PFSK-1 (cell line): Measurements from ENCODE around the gene SLC41A3.

Experiments used
- FOXP2 ChIP-seq: optimal IDR thresholded peaks from 2 replicates; pipeline ENCODE3; 2011; ENCODE audit warnings: borderline replicate concordance, control low read depth, inconsistent platforms; ENCODE audit not compliant: insufficient read depth; ENCODE audit errors: extremely low read length, extremely low read depth
- POLR2AphosphoS5 ChIP-seq: IDR thresholded peaks from 2 replicates; pipeline ENCODE4 v1.6.1; 2012; ENCODE audit warnings: low read depth, mild to moderate bottlenecking, control low read depth, low read length, moderate library complexity
- SIN3A ChIP-seq: IDR thresholded peaks from 2 replicates; pipeline ENCODE4 v1.6.1; 2012; ENCODE audit warnings: mild to moderate bottlenecking, low read length, moderate library complexity, borderline replicate concordance; ENCODE audit not compliant: insufficient read depth
- TAF1 ChIP-seq: IDR thresholded peaks from 2 replicates; pipeline ENCODE4 v1.6.1; 2012; ENCODE audit warnings: low read length, control low read depth, borderline replicate concordance; ENCODE audit not compliant: insufficient read depth

DNA sequence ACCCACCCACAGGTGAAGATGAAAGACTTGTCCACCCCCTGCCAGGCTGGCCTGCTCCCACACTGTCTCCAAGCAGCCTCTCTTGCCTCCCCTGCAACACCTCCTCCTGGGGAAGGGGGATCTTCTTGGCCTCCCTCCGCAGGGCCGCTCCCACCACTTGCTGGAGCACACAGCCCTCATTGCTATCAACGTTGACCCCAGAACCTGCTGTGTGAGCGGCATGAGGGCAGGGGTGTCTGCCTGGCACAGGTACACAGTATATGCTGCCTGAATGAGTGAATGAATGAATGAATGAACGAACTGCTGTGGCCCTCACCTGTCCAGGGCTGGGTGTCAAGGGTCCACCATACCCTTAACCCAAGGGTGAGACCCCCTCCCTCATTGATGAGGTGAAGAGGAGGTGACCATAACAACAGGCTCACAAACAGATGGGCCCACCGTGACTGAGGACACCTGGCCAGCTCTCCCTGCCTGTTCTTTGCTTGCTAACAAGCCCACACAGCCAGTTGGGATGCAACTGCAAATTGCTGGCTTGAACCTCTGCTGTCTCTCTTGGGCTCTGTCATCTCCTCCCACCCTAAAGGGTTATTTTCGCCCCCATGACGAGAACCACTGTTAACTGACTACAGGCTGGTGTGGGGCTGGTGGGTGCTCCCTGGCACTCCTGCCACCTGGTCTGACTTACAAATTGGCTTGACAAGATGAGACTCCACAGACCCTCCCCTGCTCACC, 22.5 kb downstream of the SLC41A3 start:
- TF ChIP-seq FOXP2 (no peak), SIN3A (no peak), TAF1 (no peak), POLR2AphosphoS5 (no peak)
